ENCODE results near the gene SNCAIP.

SNCAIP gene

GRCh38 chr5:122458278-122458872, 146.3 kb downstream of the SNCAIP start:
- TF ChIP-seq CREB5 (CRISPR knock-in tag; IDR thresholded peaks at IDR 0.05; ENCODE audit: low read depth) (no peak), ISL1 (CRISPR knock-in tag; IDR thresholded peaks at IDR 0.05) (no peak), ZC3H10 (CRISPR knock-in tag; IDR thresholded peaks at IDR 0.05) (no peak), ZFP3 (CRISPR knock-in tag; IDR thresholded peaks at IDR 0.05) (no peak), POU6F1 (CRISPR knock-in tag; IDR thresholded peaks at IDR 0.05; ENCODE audit: borderline replicate concordance, low read depth) (no peak), ARNTL (CRISPR knock-in tag; IDR thresholded peaks at IDR 0.05; ENCODE audit: borderline replicate concordance, low read depth) (no peak), RARB (CRISPR knock-in tag; IDR thresholded peaks at IDR 0.05) (no peak), ZNF8 (CRISPR knock-in tag; IDR thresholded peaks at IDR 0.05) (no peak), PATZ1 (CRISPR knock-in tag; IDR thresholded peaks at IDR 0.05; ENCODE audit: borderline replicate concordance) (no peak), BACH2 (CRISPR knock-in tag; IDR thresholded peaks at IDR 0.05; ENCODE audit: borderline replicate concordance) (no peak), OSR1 (CRISPR knock-in tag; IDR thresholded peaks at IDR 0.05) (no peak), ZFP30 (CRISPR knock-in tag; IDR thresholded peaks at IDR 0.05) (no peak), TCF4 (CRISPR knock-in tag; IDR thresholded peaks at IDR 0.05; ENCODE audit: borderline replicate concordance) (no peak), ZNF565 (CRISPR knock-in tag; conservative IDR thresholded peaks at IDR 0.05; ENCODE audit: low read depth) (no peak), SNAI2 (CRISPR knock-in tag; IDR thresholded peaks at IDR 0.05) (no peak), ZNF70 (CRISPR knock-in tag; IDR thresholded peaks at IDR 0.05) (no peak), TSHZ2 (CRISPR knock-in tag; IDR thresholded peaks at IDR 0.05) (no peak), ESRRG (CRISPR knock-in tag; IDR thresholded peaks at IDR 0.05) (no peak), CSRNP3 (CRISPR knock-in tag; IDR thresholded peaks at IDR 0.05) (no peak), CSDC2 (CRISPR knock-in tag; IDR thresholded peaks at IDR 0.05) (no peak)
- ATAC-seq: peak; percentile 82

- no peak for ATAC-seq
- no peak for TF ChIP-seq GLIS3 (CRISPR knock-in tag; IDR thresholded peaks at IDR 0.05)
- no peak for TF ChIP-seq ZNF565 (CRISPR knock-in tag; conservative IDR thresholded peaks at IDR 0.05; ENCODE audit: low read depth)
- TF ChIP-seq ZNF8 (CRISPR knock-in tag; IDR thresholded peaks at IDR 0.05): no peak
- TF ChIP-seq TOX (CRISPR knock-in tag; IDR thresholded peaks at IDR 0.05; ENCODE audit: borderline replicate concordance): no peak
- no peak for TF ChIP-seq CSRNP3 (CRISPR knock-in tag; IDR thresholded peaks at IDR 0.05)
- no peak for TF ChIP-seq PATZ1 (CRISPR knock-in tag; IDR thresholded peaks at IDR 0.05; ENCODE audit: borderline replicate concordance)
- TF ChIP-seq ESRRG (CRISPR knock-in tag; IDR thresholded peaks at IDR 0.05): no peak
These were observed 150.4 kb downstream of the SNCAIP start for GRCh38 chr5:122462486-122462885.

Data from SK-N-SH treated with all-trans-retinoic acid at 6 μM for 48 hours (cell line).